HFF-Myc (cell line): ENCODE data around the gene CFAP141.

ENCODE experiments used
- DNase-seq: peaks from one replicate; pipeline ENCODE4 v3.0.0-alpha.2; 2011; ENCODE audit warnings: low read depth; ENCODE audit errors: extremely low read depth
- H3K4me3 ChIP-seq: replicated peaks from 2 replicates; pipeline ENCODE4 v1.5.1; 2011; ENCODE audit warnings: low read depth, mild to moderate bottlenecking, control low read depth, low read length
- CTCF ChIP-seq: IDR thresholded peaks from 2 replicates; pipeline ENCODE4 v1.5.1; 2012; ENCODE audit warnings: mild to moderate bottlenecking, low read depth, low read length, control low read depth; ENCODE audit errors: missing control alignments

CFAP141 gene

DNA sequence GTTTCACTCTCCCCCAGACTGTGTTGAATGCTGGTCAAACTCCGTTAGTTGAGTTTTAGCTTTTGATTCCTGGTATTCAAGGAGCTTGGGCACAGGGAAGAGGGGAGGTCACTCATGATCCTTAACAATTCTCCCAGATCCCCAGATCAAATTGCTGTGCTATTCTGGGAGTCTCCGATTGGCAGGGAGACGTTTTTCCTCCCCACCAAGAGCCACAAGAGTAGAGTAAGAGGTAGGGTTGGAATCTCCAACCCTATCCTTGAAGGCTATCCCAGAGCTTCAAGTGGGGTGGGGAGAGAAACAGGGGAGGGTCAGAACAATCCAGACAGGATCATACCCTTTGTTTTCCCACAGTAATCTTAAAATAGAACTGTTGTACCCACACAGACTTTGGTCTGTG, 13.7 kb downstream of the CFAP141 start:
- TF ChIP-seq CTCF = no peak
- H3K4me3 ChIP-seq = no peak overlapping the region
- no peak for DNase-seq

DNA sequence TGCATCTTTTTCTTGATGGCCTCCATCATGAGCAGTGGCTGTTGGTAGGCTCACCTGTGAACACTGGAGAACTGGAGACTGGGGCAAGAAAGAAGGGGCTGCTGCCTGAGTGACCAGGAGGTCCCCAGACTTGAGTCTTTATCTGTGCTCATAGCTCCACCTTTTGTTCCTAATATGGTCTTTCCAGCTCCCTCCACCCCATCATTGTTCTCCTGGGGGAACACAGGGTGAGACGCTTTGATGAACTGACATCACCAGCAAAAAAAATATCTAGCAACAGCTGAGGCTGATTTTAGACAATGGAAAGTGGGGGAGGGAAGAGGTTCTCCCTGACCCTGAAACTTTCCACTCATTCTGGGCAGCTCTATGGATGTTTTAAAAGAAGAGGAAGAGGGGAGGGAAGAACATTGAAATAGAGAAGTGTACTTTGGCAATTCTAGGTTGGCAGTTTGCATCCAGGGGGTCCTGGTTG, 14.1 kb downstream of the CFAP141 start, which contains the start of gene TPM3:
TSS of gene TPM3 (minus strand) at position 111 of the 472 bp plus-strand sequence. CDS start at position 29, 82 bp downstream.
- H3K4me3 ChIP-seq = no peak within 1 kb of the TSS
- no peak for TF ChIP-seq CTCF
- DNase-seq = no peak

DNA sequence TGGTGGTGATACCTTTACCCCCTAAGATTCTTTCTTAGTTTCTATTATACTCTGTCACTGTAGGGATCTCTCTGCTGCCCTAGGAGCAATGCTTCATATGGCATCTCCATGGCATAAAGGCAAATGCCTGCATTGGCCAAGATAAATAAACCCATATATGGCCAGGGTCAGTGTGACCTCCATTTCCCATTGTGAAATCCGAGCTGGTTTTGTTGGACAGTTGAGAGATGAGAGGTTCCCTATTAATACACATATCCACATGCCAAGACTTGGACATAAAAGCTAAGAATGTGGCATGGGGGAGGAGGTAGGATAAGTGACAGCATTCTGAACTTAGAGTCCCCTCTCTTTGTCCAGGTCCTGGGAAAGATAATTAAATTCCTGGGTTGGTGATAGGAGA, 15.6 kb downstream of the CFAP141 start:
- DNase-seq = no peak
- no peak overlapping the region for H3K4me3 ChIP-seq
- no peak for TF ChIP-seq CTCF

- TF ChIP-seq CTCF = no peak
- H3K4me3 ChIP-seq = no peak overlapping the region
- DNase-seq = no peak
These were observed 19.2 kb downstream of the CFAP141 start for GRCh38 chr1:154186852-154187501.

DNA sequence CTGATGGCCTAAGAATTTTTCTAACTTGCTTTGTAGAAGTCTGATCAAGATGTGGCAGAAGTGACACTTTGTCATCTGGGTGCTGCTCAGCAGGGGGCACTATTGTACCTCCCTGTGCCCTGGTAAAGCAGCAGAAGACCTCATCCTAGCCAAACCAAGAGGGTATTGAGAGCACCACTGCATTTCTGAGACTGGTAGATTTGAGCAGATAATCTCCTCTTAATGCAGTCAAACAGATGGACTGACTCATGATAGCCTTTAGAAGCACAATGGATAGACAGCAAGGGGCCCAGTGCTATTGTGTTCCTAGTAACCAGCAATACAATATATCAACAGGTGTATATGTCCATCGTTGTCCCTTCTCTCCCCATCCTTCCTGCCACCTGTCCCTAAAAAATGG, 20.0 kb downstream of the CFAP141 start:
- DNase-seq = no peak
- TF ChIP-seq CTCF = peak; percentile 49
- no peak overlapping the region for H3K4me3 ChIP-seq

DNA sequence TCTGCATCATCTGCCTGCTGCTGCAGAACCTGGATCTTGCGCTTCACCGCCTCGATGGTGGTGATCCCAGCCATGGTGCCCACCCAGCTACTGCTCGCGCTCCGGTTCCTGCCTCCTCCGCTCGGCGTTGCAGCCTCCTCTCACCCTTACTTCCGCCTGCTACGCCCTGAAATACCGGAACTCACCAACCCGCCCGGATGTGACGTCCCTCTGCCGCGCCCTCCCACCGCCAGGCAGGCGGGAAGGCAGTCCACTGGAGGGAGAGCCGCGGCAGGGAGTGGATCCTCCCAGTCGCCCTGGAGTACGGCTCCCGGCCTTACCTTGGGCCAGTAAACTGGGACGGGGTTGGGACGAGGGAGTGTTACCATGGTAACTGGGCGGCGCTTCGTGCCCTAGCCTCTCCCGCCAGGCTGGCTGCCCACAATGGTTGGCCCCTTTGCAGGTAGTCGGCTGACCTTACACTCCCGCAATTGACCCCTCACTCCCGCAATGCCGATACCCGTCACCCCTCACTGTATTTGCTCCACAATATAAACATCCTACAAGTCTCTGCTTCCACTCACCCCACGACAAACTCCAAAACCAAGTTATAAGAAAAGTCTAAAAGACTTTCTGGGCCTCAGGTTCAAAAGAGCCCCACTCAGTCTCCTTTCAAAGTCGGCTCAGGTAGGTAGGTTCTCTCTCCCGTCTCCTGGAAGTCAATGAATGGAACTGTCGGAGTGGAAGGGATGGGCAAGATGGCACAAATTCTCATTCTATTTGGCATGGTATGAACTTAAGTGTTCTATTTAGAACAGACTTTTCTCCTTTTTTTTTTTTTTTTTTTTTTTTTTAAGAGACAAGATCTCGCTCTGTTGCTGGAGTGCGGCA, 22.9 kb downstream of the CFAP141 start:
- peak; percentile 81 for DNase-seq
- no peak for TF ChIP-seq CTCF
- H3K4me3 ChIP-seq = peak overlapping the region; percentile 84
